Kidney (tissue), 14 donors: ENCODE measurements around the gene CBLB. TPM values are rescaled to one million over a fixed set of nuclear protein-coding genes. Genes with fewer than 3 reads are reported as not detected.

Experiments
- DNase-seq, 5 donors: peaks; one replicate each; pipeline ENCODE4 v3.0.0-alpha.2; 2013 to 2020
- FAIRE-seq: peaks from 2 replicates; lab custom pipeline; 2012; peaks lifted over from hg19 to GRCh38; lab: Jason Lieb, UNC
- H3K27ac ChIP-seq, 2 donors: one replicate each; pipeline ENCODE4 v1.7.0; 2013; ENCODE audit warnings: low read depth in 2 of 2, low read length in 2 of 2, inconsistent platforms in 1 of 2
- H3K27me3 ChIP-seq: one replicate; pipeline ENCODE4 v1.7.1; 2013; ENCODE audit warnings: low read length, inconsistent platforms; ENCODE audit not compliant: control insufficient read depth, insufficient read depth
- H3K36me3 ChIP-seq, 3 donors: one replicate each; pipeline versions ENCODE4 v1.7.0 to v1.7.1; 2013; ENCODE audit warnings: low read length in 3 of 3, control low read depth in 1 of 3, inconsistent platforms in 1 of 3; ENCODE audit not compliant: insufficient read depth in 3 of 3, control insufficient read depth in 2 of 3
- H3K4me1 ChIP-seq, 3 donors: one replicate each; pipeline versions ENCODE4 v1.7.0 to v1.7.1; 2013; ENCODE audit warnings: low read length in 3 of 3, inconsistent platforms in 1 of 3, low read depth in 1 of 3; ENCODE audit not compliant: control insufficient read depth in 2 of 3, insufficient read depth in 2 of 3
- H3K4me3 ChIP-seq, 3 donors: one replicate each; pipeline versions ENCODE4 v1.7.0 to v1.8.1; 2013; ENCODE audit warnings: low read length in 3 of 3, control low read depth in 1 of 3, inconsistent platforms in 1 of 3
- H3K9ac ChIP-seq, 3 donors: one replicate each; pipeline versions ENCODE4 v1.7.0 to v1.7.1; 2013; ENCODE audit warnings: low read length in 3 of 3, control low read depth in 1 of 3, inconsistent platforms in 1 of 3
- H3K9me3 ChIP-seq, 3 donors: one replicate each; pipeline versions ENCODE4 v1.7.0 to v1.7.1; 2013; ENCODE audit warnings: low read length in 3 of 3, control low read depth in 1 of 3, inconsistent platforms in 1 of 3; ENCODE audit not compliant: control insufficient read depth in 2 of 3, insufficient read depth in 1 of 3
- intact Hi-C: fragments of 100-400 bp; cut with DNase I; formaldehyde crosslinking; loops from one replicate; pipeline ENCODE4 v1.11.1; 2022
- polyA plus RNA-seq: library from polyadenylated mRNA; stranded (reverse); fragments of 350-450 nt; fragmentation: Illumina TruSeq; extraction: RNeasy Lipid Tissue Mini Kit (QIAGEN cat#74804); gene quantifications from one replicate; pipeline ENCODE4 v1.2.3, GENCODE V29; 2014; ENCODE audit warnings: low read depth, low replicate concordance; ENCODE audit not compliant: insufficient read depth
- total RNA-seq: library from RNA; stranded (reverse); fragmentation: NEBNext Ultra II Directional; extraction: Animal tissue kit (Norgen Biotek cat#: 25700); gene quantifications from one replicate; pipeline ENCODE4 v1.2.1, GENCODE V29; 2021
- TF ChIP-seq, protein P1 (sequence below): IDR thresholded peaks from 3 replicates; pipeline ENCODE4 v1.5.1; 2012; ENCODE audit warnings: mild to moderate bottlenecking, moderate library complexity, borderline replicate concordance; ENCODE audit not compliant: insufficient read depth; ENCODE audit errors: extremely low read depth
- donor health status: control.
- donor health status: control.
- donor health status: control.
- donor health status: control.
- donor health status: control.
- donor health status: DM: yes; HTN: yes; CAD: no.
- donor health status: Normal renal cell carcinoma (clear cell type).

CBLB gene
- total and polyA plus RNA-seq, 2 donors from 2014 or later: 7.7 to 48.4 TPM

DNA sequence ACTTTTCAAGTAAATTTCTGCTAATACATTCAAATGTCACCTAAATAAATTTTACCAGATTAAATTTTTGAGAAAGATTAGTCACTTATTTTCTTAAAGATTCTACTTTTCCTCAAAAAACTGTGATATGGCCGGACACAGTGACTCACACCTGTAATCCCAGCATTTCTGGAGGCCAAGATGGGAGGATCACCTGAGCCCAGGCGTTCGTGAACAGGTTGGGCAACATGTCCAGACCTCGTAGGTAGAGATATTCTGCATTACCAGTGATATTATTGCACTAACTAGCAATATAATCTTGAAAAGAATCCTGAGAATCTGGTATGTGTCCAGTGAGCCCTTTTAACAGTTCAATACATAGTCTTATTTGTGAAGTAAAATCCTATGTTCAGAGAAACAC lies 61.7 kb downstream of the CBLB start:
- FAIRE-seq: no peak
- TF ChIP-seq, protein P1, sequence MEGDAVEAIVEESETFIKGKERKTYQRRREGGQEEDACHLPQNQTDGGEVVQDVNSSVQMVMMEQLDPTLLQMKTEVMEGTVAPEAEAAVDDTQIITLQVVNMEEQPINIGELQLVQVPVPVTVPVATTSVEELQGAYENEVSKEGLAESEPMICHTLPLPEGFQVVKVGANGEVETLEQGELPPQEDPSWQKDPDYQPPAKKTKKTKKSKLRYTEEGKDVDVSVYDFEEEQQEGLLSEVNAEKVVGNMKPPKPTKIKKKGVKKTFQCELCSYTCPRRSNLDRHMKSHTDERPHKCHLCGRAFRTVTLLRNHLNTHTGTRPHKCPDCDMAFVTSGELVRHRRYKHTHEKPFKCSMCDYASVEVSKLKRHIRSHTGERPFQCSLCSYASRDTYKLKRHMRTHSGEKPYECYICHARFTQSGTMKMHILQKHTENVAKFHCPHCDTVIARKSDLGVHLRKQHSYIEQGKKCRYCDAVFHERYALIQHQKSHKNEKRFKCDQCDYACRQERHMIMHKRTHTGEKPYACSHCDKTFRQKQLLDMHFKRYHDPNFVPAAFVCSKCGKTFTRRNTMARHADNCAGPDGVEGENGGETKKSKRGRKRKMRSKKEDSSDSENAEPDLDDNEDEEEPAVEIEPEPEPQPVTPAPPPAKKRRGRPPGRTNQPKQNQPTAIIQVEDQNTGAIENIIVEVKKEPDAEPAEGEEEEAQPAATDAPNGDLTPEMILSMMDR: no peak
- peaks cover 0 to 2% (median 0%) of the 10 kb centered on the region in 3 donors for H3K36me3 ChIP-seq
- no peak for DNase-seq
- H3K4me3 ChIP-seq: no peak overlapping the region
- H3K27me3 ChIP-seq: no peaks in the 10 kb centered on the region
- no peak overlapping the region for H3K9ac ChIP-seq
- no peak overlapping the region for H3K27ac ChIP-seq
- intact Hi-C loops: no loop called here
- H3K4me1 ChIP-seq: peaks cover 0 to 6% (median 0%) of the 10 kb centered on the region in 3 donors
- no peaks in the 10 kb centered on the region for H3K9me3 ChIP-seq

DNA sequence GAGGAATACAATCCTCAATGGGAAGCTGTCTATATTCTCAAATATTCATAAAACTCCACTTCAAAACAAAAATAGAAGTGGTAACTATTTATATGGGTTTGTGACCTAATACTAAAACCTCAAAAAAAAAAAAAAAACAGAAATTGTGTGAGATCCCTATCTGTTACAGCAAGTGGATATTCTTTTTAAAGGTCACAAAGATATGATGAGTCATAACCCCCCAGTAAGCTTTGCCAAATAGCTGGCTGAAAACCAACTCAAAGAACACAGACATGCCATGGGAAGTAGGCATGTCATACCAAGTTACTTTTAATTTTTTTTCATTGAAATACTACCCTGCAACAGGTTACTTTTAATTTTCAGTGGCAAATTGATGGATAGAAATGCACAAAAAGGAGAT lies 62.5 kb downstream of the CBLB start:
- H3K4me3 ChIP-seq: no peak overlapping the region
- H3K36me3 ChIP-seq: no peaks in the 10 kb centered on the region
- intact Hi-C loops: no loop called here
- TF ChIP-seq, protein P1: no peak
- no peak for DNase-seq
- no peaks in the 10 kb centered on the region for H3K27me3 ChIP-seq
- no peak overlapping the region for H3K9ac ChIP-seq
- H3K4me1 ChIP-seq: peaks cover 0 to 6% (median 0%) of the 10 kb centered on the region in 3 donors
- FAIRE-seq: no peak
- H3K9me3 ChIP-seq: no peaks in the 10 kb centered on the region
- H3K27ac ChIP-seq: no peak overlapping the region

DNA sequence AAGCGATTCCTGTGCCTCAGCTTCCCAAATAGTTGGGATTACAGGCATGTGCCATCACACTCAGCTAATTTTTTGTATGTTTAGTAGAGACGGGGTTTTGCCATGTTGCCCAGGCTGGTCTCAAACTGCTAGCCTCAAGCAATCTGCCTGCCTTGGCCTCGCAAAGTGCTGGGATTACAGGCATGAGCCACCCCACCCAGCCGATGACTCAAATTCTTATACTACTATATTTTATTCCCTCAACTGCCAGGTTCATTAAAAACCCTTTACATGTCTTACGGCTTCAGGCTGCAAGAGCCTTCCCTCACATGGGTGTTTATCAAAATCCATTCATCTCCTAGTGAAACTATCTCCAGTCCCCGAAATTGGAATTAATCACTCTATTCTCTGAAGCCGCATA lies 63.4 kb downstream of the CBLB start:
- no peak overlapping the region for H3K27ac ChIP-seq
- H3K4me3 ChIP-seq: no peak overlapping the region
- no peaks in the 10 kb centered on the region for H3K27me3 ChIP-seq
- no peaks in the 10 kb centered on the region for H3K9me3 ChIP-seq
- H3K4me1 ChIP-seq: peaks cover 0 to 6% (median 0%) of the 10 kb centered on the region in 3 donors
- intact Hi-C loops: no loop called here
- TF ChIP-seq, protein P1: no peak
- H3K9ac ChIP-seq: no peak overlapping the region
- H3K36me3 ChIP-seq: no peaks in the 10 kb centered on the region
- DNase-seq (no peak), FAIRE-seq (no peak)

DNA sequence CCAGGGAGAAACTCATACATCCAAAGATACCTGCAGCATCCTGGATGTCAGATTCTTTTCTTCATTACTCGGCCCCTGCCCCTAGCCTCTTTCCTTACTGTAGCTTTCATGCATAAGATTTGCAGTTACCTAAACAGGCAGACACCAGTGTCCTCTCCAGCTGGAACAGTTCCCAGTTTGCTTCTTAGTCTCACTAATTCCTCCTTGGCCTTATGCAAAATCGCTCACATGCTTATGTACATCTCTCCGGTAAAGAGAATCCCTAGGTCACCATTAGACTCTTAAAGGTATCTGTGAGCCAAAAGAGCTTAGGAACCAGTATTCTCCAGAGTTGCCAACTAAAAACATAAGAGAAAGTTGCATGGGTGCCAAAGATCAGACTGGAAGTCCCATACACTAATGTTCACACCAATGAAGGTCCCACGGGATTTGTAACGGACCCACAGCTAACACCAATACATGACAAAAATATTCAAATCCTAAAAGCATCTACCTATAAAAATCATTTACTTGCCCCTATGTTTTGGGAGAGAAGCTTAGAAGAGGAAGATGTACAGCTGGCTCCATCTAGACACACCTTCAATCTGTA lies 66.6 kb downstream of the CBLB start:
- H3K4me3 ChIP-seq: no peak overlapping the region
- intact Hi-C loops: no loop called here
- peaks cover 0 to 5% (median 0%) of the 10 kb centered on the region in 3 donors for H3K4me1 ChIP-seq
- H3K27ac ChIP-seq: no peak overlapping the region
- no peak overlapping the region for H3K9ac ChIP-seq
- no peaks in the 10 kb centered on the region for H3K9me3 ChIP-seq
- no peak for DNase-seq
- FAIRE-seq: no peak
- TF ChIP-seq, protein P1: no peak
- no peaks in the 10 kb centered on the region for H3K36me3 ChIP-seq
- no peaks in the 10 kb centered on the region for H3K27me3 ChIP-seq
